IMR-90 (cell line): ENCODE data around the gene GABRD.

Experiments
- RAD21 ChIP-seq: IDR thresholded peaks from 2 replicates; pipeline ENCODE4 v1.6.1; 2012; ENCODE audit warnings: low read length, improper control_type of control experiment
- TF ChIP-seq, protein P1 (sequence below): conservative IDR thresholded peaks from 2 replicates; pipeline ENCODE4 v1.5.1; 2012; ENCODE audit warnings: mild to moderate bottlenecking, low read depth, low read length, improper control_type of control experiment
- TF ChIP-seq, protein P2 (sequence below): fragments of 150-350 bp; IDR thresholded peaks from 2 replicates; pipeline ENCODE4 v1.6.1; 2017; ENCODE audit warnings: mild to moderate bottlenecking, antibody characterized with exemption, low read length, low read depth

DNA sequence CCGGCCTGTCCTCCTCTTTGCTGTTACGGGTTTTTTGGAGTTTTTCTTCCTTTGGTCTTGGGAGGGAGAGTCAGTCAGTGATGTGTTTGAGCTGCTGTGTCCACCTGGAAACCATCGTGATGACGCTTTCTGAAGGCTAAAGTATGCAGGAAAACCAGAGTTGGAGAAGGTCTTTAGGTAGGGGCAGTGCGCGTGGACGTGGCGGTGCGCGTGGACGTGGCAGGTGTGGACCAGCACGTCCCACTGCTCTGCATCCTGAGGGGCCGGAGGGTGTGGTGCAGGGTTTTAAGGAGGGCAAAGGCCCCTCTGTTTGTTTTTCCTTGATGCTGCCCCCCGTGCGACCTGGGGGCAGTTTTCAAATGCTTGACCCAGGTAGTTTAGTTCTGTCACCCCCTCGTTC lies 61.0 kb downstream of the GABRD start:
- TF ChIP-seq, protein P1, sequence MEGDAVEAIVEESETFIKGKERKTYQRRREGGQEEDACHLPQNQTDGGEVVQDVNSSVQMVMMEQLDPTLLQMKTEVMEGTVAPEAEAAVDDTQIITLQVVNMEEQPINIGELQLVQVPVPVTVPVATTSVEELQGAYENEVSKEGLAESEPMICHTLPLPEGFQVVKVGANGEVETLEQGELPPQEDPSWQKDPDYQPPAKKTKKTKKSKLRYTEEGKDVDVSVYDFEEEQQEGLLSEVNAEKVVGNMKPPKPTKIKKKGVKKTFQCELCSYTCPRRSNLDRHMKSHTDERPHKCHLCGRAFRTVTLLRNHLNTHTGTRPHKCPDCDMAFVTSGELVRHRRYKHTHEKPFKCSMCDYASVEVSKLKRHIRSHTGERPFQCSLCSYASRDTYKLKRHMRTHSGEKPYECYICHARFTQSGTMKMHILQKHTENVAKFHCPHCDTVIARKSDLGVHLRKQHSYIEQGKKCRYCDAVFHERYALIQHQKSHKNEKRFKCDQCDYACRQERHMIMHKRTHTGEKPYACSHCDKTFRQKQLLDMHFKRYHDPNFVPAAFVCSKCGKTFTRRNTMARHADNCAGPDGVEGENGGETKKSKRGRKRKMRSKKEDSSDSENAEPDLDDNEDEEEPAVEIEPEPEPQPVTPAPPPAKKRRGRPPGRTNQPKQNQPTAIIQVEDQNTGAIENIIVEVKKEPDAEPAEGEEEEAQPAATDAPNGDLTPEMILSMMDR, result no peak
- TF ChIP-seq, protein P2, sequence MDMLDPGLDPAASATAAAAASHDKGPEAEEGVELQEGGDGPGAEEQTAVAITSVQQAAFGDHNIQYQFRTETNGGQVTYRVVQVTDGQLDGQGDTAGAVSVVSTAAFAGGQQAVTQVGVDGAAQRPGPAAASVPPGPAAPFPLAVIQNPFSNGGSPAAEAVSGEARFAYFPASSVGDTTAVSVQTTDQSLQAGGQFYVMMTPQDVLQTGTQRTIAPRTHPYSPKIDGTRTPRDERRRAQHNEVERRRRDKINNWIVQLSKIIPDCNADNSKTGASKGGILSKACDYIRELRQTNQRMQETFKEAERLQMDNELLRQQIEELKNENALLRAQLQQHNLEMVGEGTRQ, result no peak
- no peak for TF ChIP-seq RAD21
